ENCODE results near the gene RPLP2. TPM values are rescaled to one million over a fixed set of nuclear protein-coding genes. Genes with fewer than 3 reads are reported as not detected.

The RPLP2 gene
- total and polyA plus RNA-seq, 4 donors = 1,256 to 1,452 (median 1,343) TPM

GRCh38 chr11:842370-843002, 32.7 kb downstream of the RPLP2 start, which contains the start of the genes POLR2L and TSPAN4:
TSS of gene POLR2L (minus strand) at chr11:842529. CDS start at chr11:842508, 21 bp downstream.
TSS of gene TSPAN4 (plus strand) at chr11:842852. CDS start at chr11:850305, 7,453 bp downstream.
- peak; percentile 67 for ATAC-seq (ENCODE audit: low FRiP score)
- H3K27me3 ChIP-seq (ENCODE audit: control insufficient read depth in 1 of 2, insufficient read depth in 2 of 2, low read length in 1 of 2) = peaks cover 0 to 2% of the 10 kb centered on the region in 2 donors
- intact Hi-C loops (cut with DNase I) = no loop called here
- 0% methylated on average over 75 to 87 of the region's 87 CpGs for WGBS, 2 donors
- DNase-seq = peak; percentile 93 to 97
- H3K36me3 ChIP-seq (ENCODE audit: control insufficient read depth in 1 of 2, insufficient read depth in 2 of 2, low read length in 1 of 2) = peaks cover 0 to 8% of the 10 kb centered on the region in 2 donors
- peak within 1 kb of the TSS in 1 of 2 donors; percentile 30 for H3K27ac ChIP-seq (ENCODE audit: low read depth in 1 of 2, low read length in 2 of 2)
- H3K9me3 ChIP-seq (ENCODE audit: control insufficient read depth, low read length) = no peaks in the 10 kb centered on the region
- peak within 1 kb of the TSS; percentile 73 to 87 for H3K4me3 ChIP-seq (ENCODE audit: low read length in 2 of 2)
- no peaks in the 10 kb centered on the region for H3K4me1 ChIP-seq (ENCODE audit: control insufficient read depth in 1 of 2, insufficient read depth in 2 of 2, low read length in 2 of 2)

- peak overlapping the region in 1 of 2 donors; percentile 11 for H3K27ac ChIP-seq (ENCODE audit: low read depth in 1 of 2, low read length in 2 of 2)
- H3K27me3 ChIP-seq (ENCODE audit: control insufficient read depth in 1 of 2, insufficient read depth in 2 of 2, low read length in 1 of 2) = peaks cover 0 to 2% of the 10 kb centered on the region in 2 donors
- H3K36me3 ChIP-seq (ENCODE audit: control insufficient read depth in 1 of 2, insufficient read depth in 2 of 2, low read length in 1 of 2) = peaks cover 0 to 3% of the 10 kb centered on the region in 2 donors
- H3K9me3 ChIP-seq (ENCODE audit: control insufficient read depth, low read length) = no peaks in the 10 kb centered on the region
- H3K4me1 ChIP-seq (ENCODE audit: control insufficient read depth in 1 of 2, insufficient read depth in 2 of 2, low read length in 2 of 2) = no peaks in the 10 kb centered on the region
- H3K4me3 ChIP-seq (ENCODE audit: low read length in 2 of 2) = peak overlapping the region; percentile 60 to 73
- DNase-seq (no peak), ATAC-seq (ENCODE audit: low FRiP score) (no peak)
- WGBS, 2 donors = 1% methylated on average over 31 to 53 of the region's 53 CpGs
- intact Hi-C loops (cut with DNase I) = no loop called here
Observed at GRCh38 chr11:843086-843734, 33.4 kb downstream of the RPLP2 start.

- 1% methylated on average over 21 to 25 of the region's 25 CpGs for whole genome bisulfite sequencing, 2 donors
- Histone ChIP-seq H3K4me3 (ENCODE audit: low read length in 2 of 2) (peak overlapping the region; percentile 31 to 73), H3K27me3 (ENCODE audit: control insufficient read depth in 1 of 2, insufficient read depth in 2 of 2, low read length in 1 of 2) (peaks cover 0 to 2% of the 10 kb centered on the region in 2 donors), H3K36me3 (ENCODE audit: control insufficient read depth in 1 of 2, insufficient read depth in 2 of 2, low read length in 1 of 2) (no peaks in the 10 kb centered on the region), H3K27ac (ENCODE audit: low read depth in 1 of 2, low read length in 2 of 2) (peak overlapping the region; percentile 15 to 69), H3K4me1 (ENCODE audit: control insufficient read depth in 1 of 2, insufficient read depth in 2 of 2, low read length in 2 of 2) (no peaks in the 10 kb centered on the region), H3K9me3 (ENCODE audit: control insufficient read depth, low read length) (no peaks in the 10 kb centered on the region)
- intact Hi-C loops (cut with DNase I) = no loop called here
- ATAC-seq (ENCODE audit: low FRiP score) (peak; percentile 75), DNase-seq (peak; percentile 96 to 98)
Observed at GRCh38 chr11:843818-844692, 34.3 kb downstream of the RPLP2 start.

GRCh38 chr11:844693-845644, 35.2 kb downstream of the RPLP2 start:
- ATAC-seq (ENCODE audit: low FRiP score) = peak; percentile 75
- peak; percentile 93 to 96 for DNase-seq
- intact Hi-C loops (cut with DNase I) = loop anchor here (5.0 kb wide), 2 partner anchors 67 to 202 kb away; partner anchors contain the start of gene CHID1 (in 1 of the 2)
- Histone ChIP-seq H3K27ac (ENCODE audit: low read depth in 1 of 2, low read length in 2 of 2) (peak overlapping the region; percentile 15 to 53), H3K9me3 (ENCODE audit: control insufficient read depth, low read length) (no peaks in the 10 kb centered on the region), H3K4me3 (ENCODE audit: low read length in 2 of 2) (peak overlapping the region in 1 of 2 donors; percentile 31), H3K27me3 (ENCODE audit: control insufficient read depth in 1 of 2, insufficient read depth in 2 of 2, low read length in 1 of 2) (peaks cover 0 to 2% of the 10 kb centered on the region in 2 donors), H3K36me3 (ENCODE audit: control insufficient read depth in 1 of 2, insufficient read depth in 2 of 2, low read length in 1 of 2) (no peaks in the 10 kb centered on the region), H3K4me1 (ENCODE audit: control insufficient read depth in 1 of 2, insufficient read depth in 2 of 2, low read length in 2 of 2) (no peaks in the 10 kb centered on the region)
- WGBS, 2 donors = 12 to 13% methylated on average over 29 to 31 of the region's 31 CpGs

GRCh38 chr11:845872-846495, 36.2 kb downstream of the RPLP2 start:
- H3K9me3 ChIP-seq (ENCODE audit: control insufficient read depth, low read length) = no peaks in the 10 kb centered on the region
- no peaks in the 10 kb centered on the region for H3K36me3 ChIP-seq (ENCODE audit: control insufficient read depth in 1 of 2, insufficient read depth in 2 of 2, low read length in 1 of 2)
- H3K27me3 ChIP-seq (ENCODE audit: control insufficient read depth in 1 of 2, insufficient read depth in 2 of 2, low read length in 1 of 2) = peaks cover 0 to 2% of the 10 kb centered on the region in 2 donors
- H3K27ac ChIP-seq (ENCODE audit: low read depth in 1 of 2, low read length in 2 of 2) = no peak overlapping the region
- intact Hi-C loops (cut with DNase I) = loop anchor here (5.0 kb wide), 2 partner anchors 66 to 201 kb away; partner anchors contain the start of gene CHID1 (in 1 of the 2)
- no peaks in the 10 kb centered on the region for H3K4me1 ChIP-seq (ENCODE audit: control insufficient read depth in 1 of 2, insufficient read depth in 2 of 2, low read length in 2 of 2)
- WGBS, 2 donors = 20% methylated on average over 8 of the region's 8 CpGs
- no peak for ATAC-seq (ENCODE audit: low FRiP score)
- no peak for DNase-seq
- H3K4me3 ChIP-seq (ENCODE audit: low read length in 2 of 2) = no peak overlapping the region

GRCh38 chr11:846496-847098, 36.8 kb downstream of the RPLP2 start:
- Histone ChIP-seq H3K27ac (ENCODE audit: low read depth in 1 of 2, low read length in 2 of 2) (no peak overlapping the region), H3K27me3 (ENCODE audit: control insufficient read depth in 1 of 2, insufficient read depth in 2 of 2, low read length in 1 of 2) (peaks cover 0 to 2% of the 10 kb centered on the region in 2 donors), H3K9me3 (ENCODE audit: control insufficient read depth, low read length) (no peaks in the 10 kb centered on the region), H3K36me3 (ENCODE audit: control insufficient read depth in 1 of 2, insufficient read depth in 2 of 2, low read length in 1 of 2) (no peaks in the 10 kb centered on the region), H3K4me3 (ENCODE audit: low read length in 2 of 2) (no peak overlapping the region), H3K4me1 (ENCODE audit: control insufficient read depth in 1 of 2, insufficient read depth in 2 of 2, low read length in 2 of 2) (no peaks in the 10 kb centered on the region)
- ATAC-seq (ENCODE audit: low FRiP score) = no peak
- intact Hi-C loops (cut with DNase I) = loop anchor here (5.0 kb wide), 2 partner anchors 66 to 201 kb away; partner anchors contain the start of gene CHID1 (in 1 of the 2)
- 57 to 60% methylated on average over 11 of the region's 11 CpGs for WGBS, 2 donors
- no peak for DNase-seq

GRCh38 chr11:847876-848275, 38.1 kb downstream of the RPLP2 start:
- Histone ChIP-seq H3K9me3 (ENCODE audit: control insufficient read depth, low read length) (no peaks in the 10 kb centered on the region), H3K27me3 (ENCODE audit: control insufficient read depth in 1 of 2, insufficient read depth in 2 of 2, low read length in 1 of 2) (no peaks in the 10 kb centered on the region), H3K27ac (ENCODE audit: low read depth in 1 of 2, low read length in 2 of 2) (no peak overlapping the region), H3K4me1 (ENCODE audit: control insufficient read depth in 1 of 2, insufficient read depth in 2 of 2, low read length in 2 of 2) (no peaks in the 10 kb centered on the region), H3K36me3 (ENCODE audit: control insufficient read depth in 1 of 2, insufficient read depth in 2 of 2, low read length in 1 of 2) (no peaks in the 10 kb centered on the region), H3K4me3 (ENCODE audit: low read length in 2 of 2) (no peak overlapping the region)
- ATAC-seq (ENCODE audit: low FRiP score) = no peak
- intact Hi-C loops (cut with DNase I) = loop anchor here (2.0 to 5.0 kb wide), 3 partner anchors 64 to 203 kb away; partner anchors contain the start of gene CHID1 (in 1 of the 2)
- no peak for DNase-seq
- 87 to 90% methylated on average over 17 to 18 of the region's 18 CpGs for WGBS, 2 donors

Measured in aorta (tissue), 5 donors.